GM23338 (cell line): Measurements from ENCODE around the gene COL9A3. TPM values are rescaled to one million over a fixed set of nuclear protein-coding genes. Genes with fewer than 3 reads are reported as not detected.

Source experiments
- ATAC-seq: fragments of 200-7000 bp; cut with Tn5 transposase; 3 replicates; pipeline ENCODE4 v1.9.1; 2020
- DNase-seq: peaks from one replicate; pipeline ENCODE4 v3.0.0-alpha.2; 2015; ENCODE audit warnings: low spot score
- H2AFZ ChIP-seq: fragments of 200-600 bp; sonication (generic); 2 replicates; pipeline ENCODE4 v1.8.0; 2016; ENCODE audit warnings: antibody characterized with exemption, mild to moderate bottlenecking, moderate library complexity
- H3F3A ChIP-seq: fragments of 200-600 bp; sonication (generic); replicated peaks from 2 replicates; pipeline ENCODE4 v1.8.0; 2017; ENCODE audit warnings: antibody characterized with exemption, mixed run types, low read depth
- H3K27ac ChIP-seq: fragments of 200-600 bp; sonication (generic); 2 replicates; pipeline ENCODE4 v1.6.1; 2016; ENCODE audit warnings: low read depth
- H3K27me3 ChIP-seq: fragments of 200-600 bp; sonication (generic); 2 replicates; pipeline ENCODE4 v1.8.0; 2016; ENCODE audit warnings: mild to moderate bottlenecking, mixed run types, moderate library complexity; ENCODE audit not compliant: insufficient read depth
- H3K36me3 ChIP-seq: fragments of 200-600 bp; sonication (generic); 2 replicates; pipeline ENCODE4 v1.8.0; 2016; ENCODE audit warnings: mild to moderate bottlenecking; ENCODE audit not compliant: insufficient read depth
- H3K4me1 ChIP-seq: fragments of 200-600 bp; sonication (generic); 2 replicates; pipeline ENCODE4 v1.8.0; 2016; ENCODE audit warnings: mild to moderate bottlenecking, moderate library complexity; ENCODE audit not compliant: insufficient read depth
- H3K4me2 ChIP-seq: fragments of 200-600 bp; sonication (generic); 2 replicates; pipeline ENCODE4 v1.7.1; 2017; ENCODE audit warnings: mixed run types
- H3K4me3 ChIP-seq: fragments of 200-600 bp; sonication (generic); 2 replicates; pipeline ENCODE4 v1.6.1; 2016; ENCODE audit warnings: mixed run types
- H3K79me2 ChIP-seq: fragments of 200-600 bp; sonication (generic); replicated peaks from 2 replicates; pipeline ENCODE4 v1.8.0; 2017; ENCODE audit warnings: mild to moderate bottlenecking; ENCODE audit not compliant: insufficient read depth
- H3K9me2 ChIP-seq: fragments of 200-600 bp; sonication (generic); 2 replicates; pipeline ENCODE4 v1.8.0; 2017; ENCODE audit not compliant: insufficient read depth
- H4K20me1 ChIP-seq: fragments of 200-600 bp; sonication (generic); replicated peaks from 2 replicates; pipeline ENCODE4 v1.8.0; 2017; ENCODE audit warnings: mild to moderate bottlenecking; ENCODE audit not compliant: insufficient read depth
- H3K27ac Mint-ChIP-seq: 2 replicates; pipeline ENCODE4 v1.8.0; 2020; ENCODE audit warnings: inconsistent platforms, mild to moderate bottlenecking, moderate library complexity, mixed read lengths
- H3K27me3 Mint-ChIP-seq: 3 replicates; pipeline ENCODE4 v1.8.0; 2022; ENCODE audit warnings: low read depth, mild to moderate bottlenecking, moderate library complexity, mixed read lengths, inconsistent platforms; ENCODE audit not compliant: insufficient read depth, poor library complexity
- H3K36me3 Mint-ChIP-seq: 3 replicates; pipeline ENCODE4 v1.8.0; 2021; ENCODE audit warnings: low read depth, mild to moderate bottlenecking, inconsistent platforms, moderate library complexity, mixed read lengths
- H3K4me1 Mint-ChIP-seq: 3 replicates; pipeline ENCODE4 v1.8.0; 2020; ENCODE audit warnings: mild to moderate bottlenecking, inconsistent platforms, mixed read lengths
- H3K4me3 Mint-ChIP-seq: 3 replicates; pipeline ENCODE4 v1.8.0; 2021; ENCODE audit warnings: moderate library complexity, mild to moderate bottlenecking, inconsistent platforms, mixed read lengths
- H3K9me3 Mint-ChIP-seq: 3 replicates; pipeline ENCODE4 v1.8.0; 2020; ENCODE audit warnings: moderate library complexity, mild to moderate bottlenecking, inconsistent platforms, mixed read lengths
- CREB1 ChIP-seq: fragments of 250-450 bp; sonication (Bioruptor Pico); IDR thresholded peaks from 2 replicates; pipeline ENCODE4 v1.5.0; 2020; ENCODE audit warnings: low read depth, mild to moderate bottlenecking, moderate library complexity
- CTCF ChIP-seq, 2 experiments: fragments of 200-600 bp in 1 of 2; sonication (generic) in 1 of 2; conservative IDR thresholded peaks; 2 replicates each; pipeline versions ENCODE4 v1.5.1 to v1.6.1; 2016 to 2017; ENCODE audit warnings: antibody characterized with exemption in 2 of 2, low read depth in 2 of 2, mild to moderate bottlenecking in 2 of 2, moderate library complexity in 1 of 2
- ETS1 ChIP-seq: IDR thresholded peaks from 2 replicates; pipeline ENCODE4 v1.6.1; 2016; ENCODE audit warnings: antibody characterized with exemption
- REST ChIP-seq: IDR thresholded peaks from one replicate; pipeline ENCODE4 v1.6.1; 2018; ENCODE audit warnings: antibody characterized with exemption; ENCODE audit not compliant: unreplicated experiment
- ZNF331 ChIP-seq: fragments of 250-450 bp; sonication (Bioruptor Pico); IDR thresholded peaks from 2 replicates; pipeline ENCODE4 v1.5.0; 2020; ENCODE audit warnings: low read depth, mild to moderate bottlenecking, moderate library complexity
- polyA plus RNA-seq: library from polyadenylated mRNA; unstranded; fragments of >200 nt; fragmentation: Nextera tagmentation; extraction: Ambion mirVana; gene quantifications from 2 replicates; pipeline ENCODE4 v1.2.1, GENCODE V29; 2016
- total RNA-seq: library from RNA; depleted of rRNA; stranded (reverse); fragments of >200 nt; shearing (Covaris generic); gene quantifications from 2 replicates; pipeline ENCODE4 v1.2.3, GENCODE V29; 2014

Gene COL9A3
- total and polyA plus RNA-seq, 2 experiments from 2014 or later = 74.9 to 113 TPM

GRCh38 chr20:62808211-62808865 lies 8.5 kb upstream of the COL9A3 start:
- peak; percentile 84 for DNase-seq

More at GRCh38 chr20:62808211-62808865, 8.5 kb upstream of the COL9A3 start:
- Histone ChIP-seq H3K27ac (no peak overlapping the region), H3F3A (peaks cover 9% of the 10 kb centered on the region; the same call in 1 of the 2 replicates), H2AFZ (no peak overlapping the region), H3K27me3 (peaks cover 8% of the 10 kb centered on the region; the same call in 1 of the 2 replicates), H4K20me1 (peaks cover 7% of the 10 kb centered on the region), H3K36me3 (no peaks in the 10 kb centered on the region), H3K9me2 (no peaks in the 10 kb centered on the region), H3K4me3 (no peak overlapping the region), H3K4me1 (peaks cover 10% of the 10 kb centered on the region; the same call in 1 of the 2 replicates), H3K4me2 (no peak overlapping the region), H3K79me2 (peaks cover 9% of the 10 kb centered on the region; the same call in 1 of the 2 replicates)
- Mint-ChIP-seq H3K4me3 (no peak overlapping the region), H3K27ac (no peak overlapping the region), H3K4me1 (peaks cover 9% of the 10 kb centered on the region; the same call in 1 of the 3 replicates), H3K27me3 (peaks cover 26% of the 10 kb centered on the region), H3K9me3 (no peaks in the 10 kb centered on the region), H3K36me3 (peaks cover 9% of the 10 kb centered on the region; the same call in 1 of the 3 replicates)
- TF ChIP-seq ZNF331 (CRISPR knock-in tag) = no peak
- TF ChIP-seq CREB1 (CRISPR knock-in tag) = no peak
- no peak for TF ChIP-seq REST
- no peak for TF ChIP-seq ETS1
- peak; percentile 82 to 89 for TF ChIP-seq CTCF (conservative IDR thresholded peaks at IDR 0.05; ENCODE audit: low read depth in 2 of 2)
- peak; percentile 73 for ATAC-seq
